Skin of body (tissue), 2 donors: ENCODE measurements around the gene KIF26B. TPM values are rescaled to one million over a fixed set of nuclear protein-coding genes. Genes with fewer than 3 reads are reported as not detected.

Experiments
- DNase-seq: peaks from one replicate; lab custom pipeline; 2025; lab: John Stamatoyannopoulos, UW
- total RNA-seq: library from RNA; depleted of rRNA; stranded (reverse); fragments of >200 nt; gene quantifications from one replicate; pipeline ENCODE4 v1.2.3, GENCODE V29; 2014

The KIF26B gene
- total RNA-seq, 1 donor from 2014 or later, result 5.8 TPM

GRCh38 chr1:245132771-245133170, 22.0 kb upstream of the KIF26B start:
- DNase-seq, result no peak

DNA sequence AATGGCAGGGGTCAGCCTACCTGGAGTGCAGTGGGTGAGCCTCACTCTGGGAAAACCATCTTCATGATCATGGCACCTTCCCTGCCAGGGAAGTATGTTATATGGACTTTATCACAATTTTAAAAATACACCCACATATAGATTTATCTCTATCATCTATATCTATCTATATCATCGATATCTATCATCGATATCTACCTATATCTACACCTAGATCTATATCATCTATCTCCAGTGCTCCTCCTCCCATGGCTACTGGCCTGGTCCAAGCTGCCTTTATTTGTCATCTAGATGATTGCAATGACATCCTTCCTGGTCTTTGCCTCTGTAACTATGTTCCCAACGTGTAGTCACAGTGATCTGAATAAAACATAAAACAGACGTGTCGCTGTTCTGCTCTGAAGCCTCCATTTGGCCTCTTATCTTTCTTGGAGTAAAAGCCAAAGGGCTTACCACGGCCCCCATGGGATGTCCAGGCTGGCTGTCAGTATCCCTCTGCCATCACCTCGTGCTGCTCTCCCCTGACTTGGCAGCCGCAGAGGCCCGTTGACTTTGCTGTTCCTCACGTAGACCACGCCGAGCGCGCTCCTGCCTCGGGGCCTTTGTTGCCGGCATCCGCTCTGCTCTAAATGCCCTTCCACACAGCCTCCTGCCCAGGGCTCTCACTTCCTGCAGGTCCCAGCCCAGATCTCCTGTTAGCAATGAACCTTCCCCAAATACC, 20.6 kb upstream of the KIF26B start:
- DNase-seq, result no peak

- DNase-seq, result no peak
Measured at GRCh38 chr1:245142171-245142798, 12.5 kb upstream of the KIF26B start.

GRCh38 chr1:245142976-245143375, 11.8 kb upstream of the KIF26B start:
- DNase-seq, result no peak

DNA sequence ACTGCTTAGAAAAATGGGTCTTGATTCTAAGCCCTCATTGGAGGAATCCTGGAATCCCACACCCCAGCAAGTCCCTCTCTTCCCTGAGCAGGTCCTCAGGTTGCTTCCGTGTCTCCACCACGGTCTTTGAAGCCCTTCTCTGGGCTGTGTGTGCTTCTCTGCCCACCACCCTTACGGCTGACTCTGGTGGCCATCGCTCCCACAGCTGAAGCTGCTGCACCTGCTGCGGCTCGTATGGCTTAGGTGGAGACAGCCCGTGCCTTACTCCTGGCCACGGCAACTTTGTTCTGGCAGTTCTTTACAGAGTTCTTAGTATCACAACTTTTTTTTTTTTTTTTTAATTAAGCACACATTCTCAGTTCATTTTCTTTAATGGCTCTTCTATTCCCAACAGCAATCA, 10.9 kb upstream of the KIF26B start:
- no peak for DNase-seq

GRCh38 chr1:245148069-245148468, 6.7 kb upstream of the KIF26B start:
- no peak for DNase-seq

- no peak for DNase-seq
Measured at GRCh38 chr1:245148861-245149260, 5.9 kb upstream of the KIF26B start.

DNA sequence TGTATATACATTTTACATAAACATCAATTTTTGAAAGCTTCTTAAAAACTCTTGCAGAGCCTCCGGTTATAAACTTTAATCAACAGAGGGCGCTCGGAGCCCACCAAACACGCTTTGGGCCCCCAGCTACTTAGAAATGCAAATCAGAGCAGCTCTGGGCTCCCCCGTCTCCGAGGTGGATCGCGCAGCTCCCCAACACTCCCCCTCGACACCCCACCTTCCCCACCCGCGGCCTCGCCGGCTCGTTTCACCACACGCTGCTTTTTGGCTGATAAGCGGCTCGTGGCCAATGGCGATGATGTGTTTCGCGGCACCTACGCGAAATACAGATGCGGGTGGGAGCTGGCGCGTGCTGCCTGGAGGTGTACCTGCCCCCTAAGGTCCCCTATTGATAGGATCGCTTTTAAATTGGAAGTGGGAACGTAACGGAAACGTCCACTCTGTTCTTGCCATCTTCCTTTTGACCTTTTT, 1.7 kb upstream of the KIF26B start:
- DNase-seq, result peak; percentile 47

GRCh38 chr1:245153552-245154428, 995 bp upstream of the KIF26B start:
- no peak for DNase-seq

- no peak for DNase-seq
Measured at GRCh38 chr1:245155272-245156040, 671 bp downstream of the KIF26B start.

GRCh38 chr1:245156041-245156735, 1.4 kb downstream of the KIF26B start:
- DNase-seq, result peak; percentile 57

DNA sequence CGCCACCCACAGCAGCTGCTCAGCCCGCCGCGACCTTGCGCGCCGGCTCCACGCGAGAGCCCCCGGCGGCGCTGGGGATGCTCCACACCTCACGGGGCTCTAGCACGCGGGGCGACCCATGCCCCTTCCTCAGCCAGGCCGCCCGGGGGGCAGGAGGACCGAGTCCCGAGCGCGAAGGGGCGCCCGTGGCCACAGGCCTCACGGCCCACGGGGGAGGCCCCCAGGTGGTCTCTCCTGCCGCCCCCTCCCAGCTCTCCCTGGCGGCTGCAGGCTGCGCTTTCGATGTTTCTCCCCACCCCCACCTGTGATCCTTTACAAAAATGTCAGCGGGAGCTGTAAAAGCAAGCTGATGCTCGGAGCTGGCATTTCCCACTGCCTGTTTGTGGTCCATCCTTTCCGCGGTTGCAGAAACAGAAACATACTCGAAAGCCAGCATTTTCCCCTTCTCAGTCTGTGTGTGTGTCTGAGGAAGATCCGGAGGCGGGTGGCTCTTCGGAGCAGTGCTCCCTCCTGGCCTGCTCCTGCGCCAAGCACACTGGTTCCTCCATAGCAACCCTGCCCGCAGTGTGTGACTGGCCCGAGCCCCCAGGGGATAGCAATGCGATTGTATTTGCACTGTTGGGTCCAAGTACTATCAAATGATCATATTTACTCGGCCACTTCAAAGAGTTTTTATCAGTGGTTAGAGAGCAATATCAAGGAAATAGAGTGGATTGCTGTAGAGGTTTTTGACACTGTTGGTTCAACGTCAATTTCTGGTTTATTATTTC, 2.1 kb downstream of the KIF26B start:
- no peak for DNase-seq

- no peak for DNase-seq
Measured at GRCh38 chr1:245158913-245159312, 4.1 kb downstream of the KIF26B start.

- no peak for DNase-seq
Measured at GRCh38 chr1:245160288-245160687, 5.5 kb downstream of the KIF26B start.

GRCh38 chr1:245160741-245161400, 6.1 kb downstream of the KIF26B start:
- DNase-seq, result no peak

DNA sequence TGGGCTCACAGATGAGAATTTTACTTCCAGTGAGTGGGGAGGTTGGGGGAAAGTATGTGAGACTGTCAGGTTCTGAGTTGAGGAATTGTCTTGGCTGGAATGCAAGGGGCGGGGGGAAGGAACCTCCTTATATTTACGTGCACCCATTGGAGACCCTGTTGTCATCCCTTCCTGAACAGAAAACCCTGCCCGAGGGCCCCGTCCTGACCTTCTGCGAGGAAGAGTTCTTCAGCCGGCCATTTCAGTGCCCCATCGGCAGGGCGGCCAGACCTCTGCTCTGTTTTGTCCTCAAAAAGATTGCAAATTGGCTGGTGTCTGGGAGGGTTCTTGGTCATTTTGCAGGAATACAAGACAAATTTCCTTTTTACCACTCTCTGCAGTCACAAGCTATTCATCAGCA, 7.1 kb downstream of the KIF26B start:
- DNase-seq, result no peak

- DNase-seq, result peak; percentile 89
Measured at GRCh38 chr1:245166471-245166885, 11.7 kb downstream of the KIF26B start.

DNA sequence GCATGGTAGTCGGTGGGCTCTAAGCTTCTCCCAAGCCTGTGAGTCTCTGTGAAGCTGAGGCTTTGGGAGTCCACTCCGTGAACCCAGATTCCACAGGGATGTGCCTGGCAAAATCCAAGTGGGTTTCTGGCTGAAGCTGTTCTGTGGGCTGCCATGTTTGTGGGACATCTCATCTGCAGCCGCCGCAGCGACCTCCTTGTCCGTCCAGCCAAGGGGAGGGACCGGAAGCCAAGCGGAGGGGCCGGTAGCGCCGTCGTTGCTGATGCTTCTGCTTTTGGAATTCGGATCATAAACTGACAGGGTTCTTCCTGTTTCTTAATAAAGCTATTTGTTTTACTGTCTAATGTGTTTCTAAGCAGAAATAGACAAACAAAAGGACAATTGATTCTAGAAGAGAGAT, 13.3 kb downstream of the KIF26B start:
- no peak for DNase-seq

- DNase-seq, result no peak
Measured at GRCh38 chr1:245168906-245169305, 14.1 kb downstream of the KIF26B start.
